CD4-positive, alpha-beta T cell (primary cell): ENCODE measurements around the gene CPLX3. TPM values are rescaled to one million over a fixed set of nuclear protein-coding genes. Genes with fewer than 3 reads are reported as not detected.
A peak's percentile ranks its signal among the peaks of the same experiment; 100 is the strongest.

ENCODE experiments used
- ATAC-seq: fragments of 200-7000 bp; cut with Tn5 transposase; one replicate; pipeline ENCODE4 v1.10.0; 2022; ENCODE audit warnings: mild to moderate bottlenecking; ENCODE audit not compliant: poor library complexity
- CTCF ChIA-PET: fragments of 350-600 bp; sonication (Branson Sonifier 250); formaldehyde crosslinking; loops from one replicate; lab custom pipeline; 2021; ENCODE audit warnings: antibody characterized with exemption, inconsistent platforms; lab: Charles Lee
- POLR2A ChIA-PET: fragments of 350-600 bp; sonication (Branson Sonifier 250); formaldehyde crosslinking; loops from one replicate; lab custom pipeline; 2021; ENCODE audit warnings: antibody characterized with exemption, inconsistent platforms; lab: Charles Lee
- DNase-seq, 14 experiments: peaks; one replicate each; pipeline ENCODE4 v3.0.0-alpha.2; 2013 to 2020; ENCODE audit warnings: mixed read lengths in 2 of 14
- H3K27ac ChIP-seq, 2 donors: one replicate each; pipeline versions ENCODE4 v1.5.1 to v1.7.0; 2013; ENCODE audit warnings: low read length in 2 of 2, low read depth in 1 of 2, mild to moderate bottlenecking in 1 of 2
- H3K27me3 ChIP-seq, 2 experiments: 1 replicate in 1 of 2; 2 replicates in 1 of 2; pipeline versions ENCODE4 v1.6.1 to v1.7.0; 2013; ENCODE audit warnings: low read length in 2 of 2, control low read depth in 1 of 2, mild to moderate bottlenecking in 1 of 2, moderate library complexity in 1 of 2; ENCODE audit not compliant: insufficient read depth in 2 of 2, control insufficient read depth in 1 of 2
- H3K36me3 ChIP-seq: one replicate; pipeline ENCODE4 v1.6.1; 2013; ENCODE audit warnings: low read length, control low read depth; ENCODE audit not compliant: insufficient read depth
- H3K4me1 ChIP-seq: one replicate; pipeline ENCODE4 v1.6.1; 2013; ENCODE audit warnings: low read length, control low read depth; ENCODE audit not compliant: insufficient read depth
- H3K4me3 ChIP-seq: one replicate; pipeline ENCODE4 v1.5.1; 2013; ENCODE audit warnings: mild to moderate bottlenecking, low read length, moderate library complexity
- H3K9me3 ChIP-seq, 2 experiments: 1 replicate in 1 of 2; 2 replicates in 1 of 2; pipeline versions ENCODE4 v1.6.1 to v1.7.0; 2013; ENCODE audit warnings: low read length in 2 of 2, mild to moderate bottlenecking in 2 of 2, control low read depth in 1 of 2, moderate library complexity in 1 of 2; ENCODE audit not compliant: control insufficient read depth in 1 of 2, insufficient read depth in 1 of 2
- H3K27ac Mint-ChIP-seq: one replicate; pipeline ENCODE4 v1.8.0; 2020; ENCODE audit warnings: mixed read lengths
- H3K27me3 Mint-ChIP-seq: one replicate; pipeline ENCODE4 v1.8.0; 2021; ENCODE audit warnings: mixed read lengths
- H3K36me3 Mint-ChIP-seq: one replicate; pipeline ENCODE4 v1.8.0; 2021; ENCODE audit warnings: low read depth, mixed read lengths
- H3K4me1 Mint-ChIP-seq: one replicate; pipeline ENCODE4 v1.8.0; 2021; ENCODE audit warnings: low read depth, mixed read lengths
- H3K4me3 Mint-ChIP-seq: one replicate; pipeline ENCODE4 v1.8.0; 2020; ENCODE audit warnings: mild to moderate bottlenecking, mixed read lengths
- H3K9me3 Mint-ChIP-seq: one replicate; pipeline ENCODE4 v1.8.0; 2020; ENCODE audit warnings: mixed read lengths
- CTCF ChIP-seq: fragments of 200-600 bp; IDR thresholded peaks from one replicate; pipeline ENCODE4 v1.8.0; 2022; ENCODE audit warnings: antibody characterized with exemption, mild to moderate bottlenecking
- intact Hi-C, 2 experiments: fragments of 100-400 bp; cut with DNase I in 1 of 2; cut with micrococcal nuclease in 1 of 2; formaldehyde crosslinking; loops; one replicate each; pipeline versions ENCODE4 v1.15.1 to v1.9.0; 2023 to 2025; cut with DNase I, micrococcal nuclease
- total RNA-seq, 174 experiments: library from RNA in 2 of 174; stranded (reverse) in 2 of 174; gene quantifications; one replicate each; pipeline ENCODE4 v1.2.3 and lab custom pipeline; 2021 to 2026

Gene CPLX3
- total RNA-seq, 2 experiments from 2014 or later: 0.16 to 0.53 TPM

- intact Hi-C loops: no loop called here
- peaks cover 75% of the 10 kb centered on the region for H3K4me1 ChIP-seq
Observed at GRCh38 chr15:74863239-74864056, 37.0 kb downstream of the CPLX3 start.

GRCh38 chr15:74864296-74864695, 37.9 kb downstream of the CPLX3 start:
- Histone ChIP-seq H3K9me3 (no peaks in the 10 kb centered on the region), H3K4me3 (no peak overlapping the region), H3K36me3 (peaks cover 18% of the 10 kb centered on the region), H3K27ac (peak overlapping the region in 1 of 2 donors; percentile 25), H3K27me3 (no peaks in the 10 kb centered on the region), H3K4me1 (peaks cover 74% of the 10 kb centered on the region)
- CTCF ChIA-PET: interaction anchor here (0.6 to 1.1 kb wide), 2 partner anchors 37 to 42 kb away, joined by 3 read pairs; partner anchors contain the start of gene FAM219B
- ATAC-seq (no peak), DNase-seq (no peak)
- POLR2A ChIA-PET: interaction anchor here (1.0 kb wide), 1 partner anchor 85 kb away, joined by 3 read pairs; no protein-coding TSS in a partner anchor
- intact Hi-C loops: no loop called here
- no peaks in the 10 kb centered on the region for H3K27me3 Mint-ChIP-seq
- H3K27ac Mint-ChIP-seq: peak overlapping the region; percentile 62
- no peaks in the 10 kb centered on the region for H3K9me3 Mint-ChIP-seq
- H3K4me3 Mint-ChIP-seq: peak overlapping the region; percentile 1
- no peak for TF ChIP-seq CTCF
- H3K4me1 Mint-ChIP-seq: peaks cover 54% of the 10 kb centered on the region
- peaks cover 41% of the 10 kb centered on the region for H3K36me3 Mint-ChIP-seq

More at GRCh38 chr15:74863239-74864056, 37.0 kb downstream of the CPLX3 start:
- peaks cover 53% of the 10 kb centered on the region for H3K4me1 Mint-ChIP-seq
- H3K27ac ChIP-seq: peak overlapping the region in 1 of 2 donors; percentile 36
- no peaks in the 10 kb centered on the region for H3K27me3 Mint-ChIP-seq
- no peaks in the 10 kb centered on the region for H3K27me3 ChIP-seq
- peaks cover 43% of the 10 kb centered on the region for H3K36me3 Mint-ChIP-seq
- H3K4me3 ChIP-seq: no peak overlapping the region
- DNase-seq (peak in 1 of 14 experiments; percentile 38), ATAC-seq (peak; percentile 37)
- ChIA-PET CTCF (interaction anchor here (0.7 to 1.1 kb wide), 2 partner anchors 38 to 231 kb away, joined by 3 read pairs; no protein-coding TSS in a partner anchor), POLR2A (interaction anchor here (1.0 kb wide), 1 partner anchor 84 kb away, joined by 3 read pairs; no protein-coding TSS in a partner anchor)
- TF ChIP-seq CTCF: no peak
- H3K9me3 ChIP-seq: no peaks in the 10 kb centered on the region
- H3K36me3 ChIP-seq: peaks cover 18% of the 10 kb centered on the region
- H3K27ac Mint-ChIP-seq: peak overlapping the region; percentile 62
- H3K4me3 Mint-ChIP-seq: peak overlapping the region; percentile 13
- no peaks in the 10 kb centered on the region for H3K9me3 Mint-ChIP-seq

DNA sequence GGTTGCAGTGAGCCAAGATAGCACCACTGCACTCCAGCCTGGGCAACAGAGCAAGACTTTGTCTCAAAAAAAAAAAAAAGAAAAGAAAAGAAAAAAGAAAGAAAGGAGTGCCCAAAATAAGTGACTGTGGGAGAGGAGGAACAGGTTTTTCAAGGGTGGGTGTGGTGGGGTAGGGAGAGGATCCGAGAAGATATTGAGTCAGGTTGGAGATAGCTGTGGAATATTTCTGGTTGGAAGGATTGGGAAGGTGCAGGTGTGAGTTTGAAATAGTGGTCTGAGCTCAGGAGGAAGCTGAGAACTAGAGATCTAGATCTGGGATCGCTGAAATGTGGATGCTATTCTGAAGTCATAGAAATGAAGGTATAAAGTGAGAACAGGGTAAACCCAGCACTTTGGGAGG, 38.9 kb downstream of the CPLX3 start:
- Histone ChIP-seq H3K27me3 (no peaks in the 10 kb centered on the region), H3K27ac (no peak overlapping the region), H3K4me1 (peaks cover 75% of the 10 kb centered on the region), H3K4me3 (no peak overlapping the region), H3K9me3 (no peaks in the 10 kb centered on the region), H3K36me3 (peaks cover 18% of the 10 kb centered on the region)
- Mint-ChIP-seq H3K36me3 (peaks cover 45% of the 10 kb centered on the region), H3K4me3 (peak overlapping the region; percentile 48), H3K4me1 (peaks cover 63% of the 10 kb centered on the region), H3K27me3 (no peaks in the 10 kb centered on the region), H3K9me3 (no peaks in the 10 kb centered on the region), H3K27ac (peak overlapping the region; percentile 79)
- no peak for DNase-seq
- no peak for TF ChIP-seq CTCF
- ATAC-seq: no peak
- ChIA-PET CTCF (interaction anchor here (0.7 kb wide), 1 partner anchor 41 kb away, joined by 3 read pairs; the partner anchor contains the start of gene FAM219B), POLR2A (no interaction called here)
- intact Hi-C loops: no loop called here
